Measurements from ENCODE around the gene TGM6.

GRCh38 chr20:2394411-2395055, 13.8 kb downstream of the TGM6 start:
- TF ChIP-seq CTCF (optimal IDR thresholded peaks at IDR 0.05 in 1 of 3, IDR thresholded peaks at IDR 0.05 in 1 of 3, conservative IDR thresholded peaks at IDR 0.05 in 1 of 3; ENCODE audit: extremely low read depth in 1 of 3, insufficient read depth in 2 of 3, low read length in 3 of 3) (no peak), EZH2 (IDR thresholded peaks at IDR 0.05; ENCODE audit: low read length) (no peak)

Data from keratinocyte (primary cell).